Pancreas (tissue), 10 donors: Measurements from ENCODE around the gene SVBP. TPM values are rescaled to one million over a fixed set of nuclear protein-coding genes. Genes with fewer than 3 reads are reported as not detected.

Experiments
- ATAC-seq, 4 donors: fragments of 200-7000 bp; cut with Tn5 transposase; one replicate each; pipeline versions ENCODE4 v1.8.0 to v1.9.1; 2020; ENCODE audit warnings: mild to moderate bottlenecking in 4 of 4, moderate library complexity in 4 of 4
- DNase-seq, 6 donors: peaks; one replicate each; pipeline ENCODE4 v3.0.0-alpha.2; 2020
- FAIRE-seq: peaks from 2 replicates; lab custom pipeline; 2012; peaks lifted over from hg19 to GRCh38; lab: Jason Lieb, UNC
- H3K27ac ChIP-seq, 4 donors: fragments of 200-600 bp; sonication (generic); 1 replicate in 3 of 4; 2 replicates in 1 of 4; pipeline versions ENCODE4 v1.5.0 to v1.8.0; 2020
- H3K27me3 ChIP-seq, 4 donors: fragments of 200-600 bp; one replicate each; pipeline ENCODE4 v1.8.0; 2021
- H3K36me3 ChIP-seq, 3 donors: fragments of 200-600 bp; sonication (generic) in 1 of 3; one replicate each; pipeline versions ENCODE4 v1.5.0 to v1.8.0; 2020 to 2021
- H3K4me1 ChIP-seq, 3 donors: fragments of 200-600 bp; one replicate each; pipeline ENCODE4 v1.8.0; 2021
- H3K4me3 ChIP-seq, 4 donors: fragments of 200-600 bp; sonication (generic) in 2 of 4; one replicate each; pipeline versions ENCODE4 v1.5.0 to v1.8.0; 2020 to 2021
- H3K9me3 ChIP-seq, 4 donors: fragments of 200-600 bp; one replicate each; pipeline ENCODE4 v1.8.0; 2021
- WGBS, 2 donors: extraction: QIAGEN DNeasy Blood & Tissue Kit; methylation state at CpG; one replicate each; pipeline ENCODE4 v1.1.7; 2013; 5-methylcytosine and 5-hydroxymethylcytosine counted together
- intact Hi-C, 3 donors: fragments of 100-400 bp; cut with DNase I; formaldehyde crosslinking; loops; one replicate each; pipeline versions ENCODE4 v1.11.1 to v1.14.2; 2022
- polyA plus RNA-seq, 2 donors: library from polyadenylated mRNA; stranded (reverse); fragments of 200-250 nt; gene quantifications; one replicate each; pipeline ENCODE4 v1.2.3, GENCODE V29; 2013
- total RNA-seq, 6 donors: library from RNA; stranded (reverse); fragmentation: NEBNext Ultra II Directional in 4 of 6; extraction: Animal tissue kit (Norgen Biotek cat#: 25700) in 4 of 6; gene quantifications; one replicate each; pipeline versions ENCODE4 v1.2.1 to v1.2.4, GENCODE V29; 2021 to 2023
- TF ChIP-seq, protein P1 (sequence below), 4 donors: fragments of 200-600 bp; sonication (generic) in 3 of 4; IDR thresholded peaks; one replicate each; pipeline versions ENCODE4 v1.5.0 to v1.8.0; 2021; ENCODE audit warnings: antibody characterized with exemption in 4 of 4
- donor health status: healthy with polysubstance abuse.
- donor health status: DM: no; HTN: no; CAD: no; lungs with moderate emphysema.
- donor health status: DM: no; HTN: no; CAD: no.
- donor health status: control.
- donor health status: control.
- donor health status: Bipolar disorder and iron deficiency.
- donor health status: DM: yes; HTN: yes; CAD: no.
- donor health status: DM: no; HTN: no; CAD: no.
- donor health status: DM: no; HTN: no; CAD: no.
- donor health status: DM: yes; HTN: yes; CAD: no.

Gene SVBP
- total and polyA plus RNA-seq, 8 donors = 3.2 to 25.5 (median 6.9) TPM

GRCh38 chr1:42834803-42835202 is 17.6 kb upstream of the SVBP start:
- Histone ChIP-seq H3K27me3 (no peaks in the 10 kb centered on the region), H3K9me3 (no peaks in the 10 kb centered on the region), H3K4me1 (no peaks in the 10 kb centered on the region), H3K27ac (no peak overlapping the region), H3K4me3 (no peak overlapping the region), H3K36me3 (no peaks in the 10 kb centered on the region)
- intact Hi-C loops = no loop called here
- ATAC-seq (no peak), DNase-seq (no peak), FAIRE-seq (no peak)
- 91 to 93% methylated on average over 5 of the region's 5 CpGs for WGBS, 2 donors
- TF ChIP-seq, protein P1, sequence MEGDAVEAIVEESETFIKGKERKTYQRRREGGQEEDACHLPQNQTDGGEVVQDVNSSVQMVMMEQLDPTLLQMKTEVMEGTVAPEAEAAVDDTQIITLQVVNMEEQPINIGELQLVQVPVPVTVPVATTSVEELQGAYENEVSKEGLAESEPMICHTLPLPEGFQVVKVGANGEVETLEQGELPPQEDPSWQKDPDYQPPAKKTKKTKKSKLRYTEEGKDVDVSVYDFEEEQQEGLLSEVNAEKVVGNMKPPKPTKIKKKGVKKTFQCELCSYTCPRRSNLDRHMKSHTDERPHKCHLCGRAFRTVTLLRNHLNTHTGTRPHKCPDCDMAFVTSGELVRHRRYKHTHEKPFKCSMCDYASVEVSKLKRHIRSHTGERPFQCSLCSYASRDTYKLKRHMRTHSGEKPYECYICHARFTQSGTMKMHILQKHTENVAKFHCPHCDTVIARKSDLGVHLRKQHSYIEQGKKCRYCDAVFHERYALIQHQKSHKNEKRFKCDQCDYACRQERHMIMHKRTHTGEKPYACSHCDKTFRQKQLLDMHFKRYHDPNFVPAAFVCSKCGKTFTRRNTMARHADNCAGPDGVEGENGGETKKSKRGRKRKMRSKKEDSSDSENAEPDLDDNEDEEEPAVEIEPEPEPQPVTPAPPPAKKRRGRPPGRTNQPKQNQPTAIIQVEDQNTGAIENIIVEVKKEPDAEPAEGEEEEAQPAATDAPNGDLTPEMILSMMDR (IDR thresholded peaks at IDR 0.05) = no peak

DNA sequence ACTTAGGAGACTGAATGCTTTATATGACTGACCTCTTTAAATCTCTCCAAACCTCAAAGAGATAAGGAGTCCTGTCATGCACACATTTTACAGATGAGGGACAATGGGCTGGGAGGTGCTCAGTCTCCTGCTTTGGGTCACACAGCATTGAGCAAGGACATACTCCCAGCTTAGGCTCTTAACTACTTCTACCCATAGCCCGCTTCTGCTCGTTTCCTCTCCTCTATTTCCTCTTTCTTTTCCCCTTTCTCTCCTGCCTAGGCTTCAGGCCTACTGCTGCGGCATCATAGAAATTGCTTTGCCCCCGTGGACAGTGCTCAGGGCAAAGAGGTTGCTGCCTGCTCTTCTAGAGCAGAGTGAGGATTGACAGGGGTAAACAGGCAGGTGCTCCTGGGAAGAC is 16.8 kb upstream of the SVBP start:
- TF ChIP-seq, protein P1 (IDR thresholded peaks at IDR 0.05) = no peak
- no peaks in the 10 kb centered on the region for H3K4me1 ChIP-seq
- DNase-seq (no peak), FAIRE-seq (no peak), ATAC-seq (peak in 1 of 4 donors; percentile 48)
- WGBS, 2 donors = 87 to 92% methylated on average over 4 of the region's 4 CpGs
- H3K4me3 ChIP-seq = no peak overlapping the region
- H3K9me3 ChIP-seq = no peaks in the 10 kb centered on the region
- no peak overlapping the region for H3K27ac ChIP-seq
- intact Hi-C loops = no loop called here
- no peaks in the 10 kb centered on the region for H3K27me3 ChIP-seq
- no peaks in the 10 kb centered on the region for H3K36me3 ChIP-seq

GRCh38 chr1:42832641-42833240 is 15.5 kb upstream of the SVBP start:
- intact Hi-C loops = no loop called here
- no peak overlapping the region for H3K27ac ChIP-seq
- 94% methylated on average over 3 of the region's 3 CpGs for WGBS, 2 donors
- H3K36me3 ChIP-seq = no peaks in the 10 kb centered on the region
- no peak overlapping the region for H3K4me3 ChIP-seq
- DNase-seq (no peak), ATAC-seq (no peak), FAIRE-seq (no peak)
- no peaks in the 10 kb centered on the region for H3K9me3 ChIP-seq
- H3K4me1 ChIP-seq = no peaks in the 10 kb centered on the region
- TF ChIP-seq, protein P1 (IDR thresholded peaks at IDR 0.05) = no peak
- no peaks in the 10 kb centered on the region for H3K27me3 ChIP-seq

- intact Hi-C loops = no loop called here
- ATAC-seq (no peak), DNase-seq (no peak), FAIRE-seq (no peak)
- no peak overlapping the region for H3K27ac ChIP-seq
- H3K4me1 ChIP-seq = no peaks in the 10 kb centered on the region
- no peaks in the 10 kb centered on the region for H3K9me3 ChIP-seq
- no peaks in the 10 kb centered on the region for H3K27me3 ChIP-seq
- TF ChIP-seq, protein P1 (IDR thresholded peaks at IDR 0.05) = no peak
- H3K36me3 ChIP-seq = no peaks in the 10 kb centered on the region
- no peak overlapping the region for H3K4me3 ChIP-seq
Measured at GRCh38 chr1:42831273-42831672, 14.1 kb upstream of the SVBP start.

- intact Hi-C loops = no loop called here
- DNase-seq (no peak), ATAC-seq (no peak), FAIRE-seq (no peak)
- Histone ChIP-seq H3K27ac (no peak overlapping the region), H3K27me3 (no peaks in the 10 kb centered on the region), H3K4me3 (no peak overlapping the region), H3K4me1 (no peaks in the 10 kb centered on the region), H3K36me3 (no peaks in the 10 kb centered on the region), H3K9me3 (no peaks in the 10 kb centered on the region)
- TF ChIP-seq, protein P1 (IDR thresholded peaks at IDR 0.05) = no peak
- WGBS, 2 donors = 89 to 92% methylated on average over 17 of the region's 17 CpGs
Measured at GRCh38 chr1:42830631-42831030, 13.4 kb upstream of the SVBP start.
